RWPE2 (cell line): ENCODE measurements around the gene TMEM250.

Experiments
- ATAC-seq: fragments of 200-7000 bp; cut with Tn5 transposase; 3 replicates; pipeline ENCODE4 v1.9.1; 2021; ENCODE audit warnings: low read depth
- DNase-seq: peaks from one replicate; pipeline ENCODE4 v3.0.0-alpha.2; 2020; ENCODE audit warnings: low spot score
- H3K27ac ChIP-seq: fragments of 450-650 bp; 2 replicates; pipeline ENCODE4 v1.5.1; 2017; ENCODE audit warnings: mild to moderate bottlenecking; ENCODE audit not compliant: poor library complexity, severe bottlenecking
- H3K27me3 ChIP-seq: fragments of 250-450 bp; sonication (Bioruptor Pico); 2 replicates; pipeline ENCODE4 v1.5.1; 2021; ENCODE audit warnings: mild to moderate bottlenecking, moderate library complexity; ENCODE audit not compliant: insufficient read depth, poor library complexity, severe bottlenecking
- H3K36me3 ChIP-seq: fragments of 250-450 bp; sonication (Bioruptor Pico); 2 replicates; pipeline ENCODE4 v1.5.1; 2020; ENCODE audit warnings: low read depth, mild to moderate bottlenecking, moderate library complexity
- H3K4me1 ChIP-seq: fragments of 250-450 bp; sonication (Bioruptor Pico); 2 replicates; pipeline ENCODE4 v1.5.1; 2021; ENCODE audit warnings: mild to moderate bottlenecking, moderate library complexity; ENCODE audit not compliant: insufficient read depth, poor library complexity, severe bottlenecking
- H3K4me3 ChIP-seq: fragments of 250-450 bp; sonication (Bioruptor Pico); 2 replicates; pipeline ENCODE4 v1.5.1; 2021; ENCODE audit warnings: mild to moderate bottlenecking, moderate library complexity; ENCODE audit not compliant: severe bottlenecking
- H3K9me3 ChIP-seq: fragments of 250-450 bp; sonication (Bioruptor Pico); 2 replicates; pipeline ENCODE4 v1.5.1; 2021; ENCODE audit warnings: mild to moderate bottlenecking, moderate library complexity; ENCODE audit not compliant: severe bottlenecking
- TF ChIP-seq, protein P1 (sequence below): fragments of 450-650 bp; IDR thresholded peaks from one replicate; pipeline ENCODE4 v1.5.1; 2017; ENCODE audit warnings: mild to moderate bottlenecking, moderate library complexity; ENCODE audit not compliant: poor library complexity, severe bottlenecking

TMEM250 gene

DNA sequence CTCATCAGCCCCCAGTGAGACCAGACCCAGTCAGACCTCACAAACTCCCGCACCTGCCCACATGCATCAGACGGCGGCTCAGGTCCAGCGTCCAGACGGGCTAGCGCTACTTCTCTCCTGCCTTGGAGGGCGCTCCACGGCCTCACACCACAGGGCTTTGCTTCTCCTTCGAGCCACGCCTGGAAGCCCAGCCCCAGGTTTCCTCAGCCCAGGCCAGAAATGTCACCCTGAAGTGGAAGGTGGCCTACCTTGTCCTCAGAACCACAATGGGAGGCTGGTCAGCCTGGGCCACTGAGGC is 26.4 kb downstream of the TMEM250 start:
- Histone ChIP-seq H3K9me3 (no peaks in the 10 kb centered on the region), H3K36me3 (no peaks in the 10 kb centered on the region), H3K4me1 (no peaks in the 10 kb centered on the region), H3K27ac (no peak overlapping the region), H3K4me3 (no peak overlapping the region), H3K27me3 (no peaks in the 10 kb centered on the region)
- ATAC-seq = no peak
- no peak for DNase-seq
- TF ChIP-seq, protein P1, sequence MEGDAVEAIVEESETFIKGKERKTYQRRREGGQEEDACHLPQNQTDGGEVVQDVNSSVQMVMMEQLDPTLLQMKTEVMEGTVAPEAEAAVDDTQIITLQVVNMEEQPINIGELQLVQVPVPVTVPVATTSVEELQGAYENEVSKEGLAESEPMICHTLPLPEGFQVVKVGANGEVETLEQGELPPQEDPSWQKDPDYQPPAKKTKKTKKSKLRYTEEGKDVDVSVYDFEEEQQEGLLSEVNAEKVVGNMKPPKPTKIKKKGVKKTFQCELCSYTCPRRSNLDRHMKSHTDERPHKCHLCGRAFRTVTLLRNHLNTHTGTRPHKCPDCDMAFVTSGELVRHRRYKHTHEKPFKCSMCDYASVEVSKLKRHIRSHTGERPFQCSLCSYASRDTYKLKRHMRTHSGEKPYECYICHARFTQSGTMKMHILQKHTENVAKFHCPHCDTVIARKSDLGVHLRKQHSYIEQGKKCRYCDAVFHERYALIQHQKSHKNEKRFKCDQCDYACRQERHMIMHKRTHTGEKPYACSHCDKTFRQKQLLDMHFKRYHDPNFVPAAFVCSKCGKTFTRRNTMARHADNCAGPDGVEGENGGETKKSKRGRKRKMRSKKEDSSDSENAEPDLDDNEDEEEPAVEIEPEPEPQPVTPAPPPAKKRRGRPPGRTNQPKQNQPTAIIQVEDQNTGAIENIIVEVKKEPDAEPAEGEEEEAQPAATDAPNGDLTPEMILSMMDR = no peak

DNA sequence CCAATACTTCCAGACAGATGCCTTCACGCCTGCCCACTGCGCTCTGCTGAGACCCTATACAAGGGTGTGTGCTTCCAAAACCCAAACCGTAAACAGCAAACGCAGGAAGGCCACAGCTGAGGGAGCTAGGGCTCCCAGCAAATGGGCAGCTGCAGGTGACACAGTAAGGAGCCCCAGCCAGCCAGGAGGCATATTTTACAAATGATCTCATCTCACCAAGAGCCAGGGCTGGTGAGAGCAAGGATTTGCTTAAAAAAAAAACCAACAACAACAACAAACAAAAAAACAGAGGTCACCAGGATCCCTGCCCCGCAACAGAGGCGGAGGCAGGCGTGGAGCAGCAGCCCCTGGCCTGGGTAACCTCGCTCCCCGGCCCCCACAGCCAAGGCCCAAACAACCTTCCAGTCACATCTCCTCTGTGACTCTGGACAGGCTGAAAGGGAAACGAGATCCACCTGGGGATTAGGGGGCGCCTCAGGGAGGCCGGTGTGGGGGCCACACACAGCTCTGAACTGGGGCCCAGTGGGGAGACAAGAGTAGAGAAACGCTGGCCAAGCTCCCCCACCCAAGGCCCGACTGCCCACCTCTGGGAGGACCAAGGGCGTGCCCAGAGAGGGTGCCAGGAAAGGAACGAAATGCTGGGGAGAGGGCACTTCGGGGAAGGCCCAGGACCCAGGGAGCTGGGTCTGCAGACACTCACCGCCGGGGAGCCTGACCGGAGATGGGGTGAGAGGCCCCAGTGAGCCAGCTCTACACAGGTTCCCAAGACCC is 26.9 kb downstream of the TMEM250 start:
- Histone ChIP-seq H3K27me3 (no peaks in the 10 kb centered on the region), H3K36me3 (no peaks in the 10 kb centered on the region), H3K27ac (no peak overlapping the region), H3K4me3 (no peak overlapping the region), H3K9me3 (no peaks in the 10 kb centered on the region), H3K4me1 (no peaks in the 10 kb centered on the region)
- TF ChIP-seq, protein P1 = no peak
- ATAC-seq = no peak
- DNase-seq = no peak

DNA sequence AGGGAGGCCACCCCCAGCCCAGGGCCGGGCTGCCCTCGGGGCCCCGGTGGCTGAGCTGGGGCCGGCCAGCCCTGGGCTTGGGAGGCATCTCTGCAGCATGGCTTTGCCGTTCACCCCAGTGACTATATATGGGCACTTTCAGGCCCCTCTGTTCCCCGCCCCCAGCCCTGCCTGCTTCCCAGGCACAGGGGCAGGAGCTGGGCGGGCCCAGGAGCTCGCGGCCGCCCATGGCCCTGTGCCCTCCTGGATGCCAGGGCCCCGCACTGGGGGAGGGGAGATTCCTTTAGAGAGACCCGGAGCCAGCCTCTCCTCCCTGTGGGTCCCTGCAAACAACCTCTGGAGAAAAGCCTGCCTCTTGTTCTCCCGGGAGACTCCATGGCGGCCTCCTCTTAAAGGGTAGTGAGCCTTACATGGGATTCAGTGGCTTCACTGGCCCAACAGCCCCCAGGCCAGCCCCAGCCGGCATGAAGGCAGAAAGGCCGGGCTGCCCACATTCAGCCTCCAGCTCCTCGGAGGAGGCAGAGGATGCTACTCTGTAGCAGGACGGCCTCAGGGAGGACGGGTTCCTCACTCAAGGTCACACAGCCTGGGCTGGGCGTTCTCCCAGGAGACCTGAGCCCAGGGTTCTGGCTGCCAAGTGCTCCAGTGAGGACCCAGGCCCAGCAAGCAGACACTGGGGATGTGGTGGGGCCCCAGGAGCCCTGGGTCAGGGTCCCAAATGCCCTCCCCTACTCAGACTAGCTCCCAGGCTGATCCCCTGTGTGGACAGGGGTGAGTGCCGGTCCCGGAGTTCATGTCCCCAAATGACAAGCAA is 27.7 kb downstream of the TMEM250 start:
- no peak overlapping the region for H3K27ac ChIP-seq
- DNase-seq = no peak
- H3K36me3 ChIP-seq = no peaks in the 10 kb centered on the region
- TF ChIP-seq, protein P1 = no peak
- H3K4me1 ChIP-seq = no peaks in the 10 kb centered on the region
- no peak overlapping the region for H3K4me3 ChIP-seq
- H3K9me3 ChIP-seq = no peaks in the 10 kb centered on the region
- H3K27me3 ChIP-seq = no peaks in the 10 kb centered on the region
- no peak for ATAC-seq

GRCh38 chr9:136090056-136090735 is 28.5 kb downstream of the TMEM250 start:
- no peaks in the 10 kb centered on the region for H3K27me3 ChIP-seq
- ATAC-seq (no peak), DNase-seq (no peak)
- H3K4me1 ChIP-seq = no peaks in the 10 kb centered on the region
- no peak overlapping the region for H3K4me3 ChIP-seq
- no peak overlapping the region for H3K27ac ChIP-seq
- H3K9me3 ChIP-seq = no peaks in the 10 kb centered on the region
- TF ChIP-seq, protein P1 = no peak
- no peaks in the 10 kb centered on the region for H3K36me3 ChIP-seq
